H1 (cell line): ENCODE measurements around the gene IFI30. TPM values are rescaled to one million over a fixed set of nuclear protein-coding genes. Genes with fewer than 3 reads are reported as not detected.

Experiments used
- EP300 ChIP-seq, 2 experiments: IDR thresholded peaks; 1 replicate in 1 of 2; 2 replicates in 1 of 2; pipeline ENCODE4 v1.6.1; 2011 to 2012; ENCODE audit warnings: low read depth in 2 of 2, low read length in 2 of 2, mild to moderate bottlenecking in 2 of 2, borderline replicate concordance in 1 of 2, inconsistent platforms in 1 of 2, moderate library complexity in 1 of 2
- GTF2F1 ChIP-seq: IDR thresholded peaks from 2 replicates; pipeline ENCODE4 v1.6.1; 2012; ENCODE audit warnings: low read depth, low read length, improper control_type of control experiment, borderline replicate concordance
- TEAD4 ChIP-seq: IDR thresholded peaks from 2 replicates; pipeline ENCODE4 v1.6.1; 2012; ENCODE audit warnings: low read depth, low read length, inconsistent platforms, mixed read lengths
- polyA plus RNA-seq, 7 experiments: library from polyadenylated mRNA; depleted of rRNA in 3 of 7; stranded (reverse) in 5 of 7; unstranded in 2 of 7; fragments of >200 nt in 5 of 7; fragments of 200-250 nt in 2 of 7; gene quantifications; 1 replicate in 5 of 7; 2 replicates in 1 of 7; 4 replicates in 1 of 7; pipeline versions ENCODE4 v1.2.1 to v1.2.3, GENCODE V29; 2011 to 2013; ENCODE audit warnings: missing spikeins in 2 of 7, mixed read lengths in 2 of 7
- total RNA-seq: library from RNA; stranded (reverse); fragmentation: NEBNext Ultra II Directional; extraction: Animal tissue kit (Norgen Biotek cat#: 25700); gene quantifications from 2 replicates; pipeline ENCODE4 v1.2.1, GENCODE V29; 2021

IFI30 gene
- total and polyA plus RNA-seq, 2 of the 8 experiments (the other 6 are each of a cell fraction or from before 2014, with no cell fraction given): 28.9 to 62.4 TPM

DNA sequence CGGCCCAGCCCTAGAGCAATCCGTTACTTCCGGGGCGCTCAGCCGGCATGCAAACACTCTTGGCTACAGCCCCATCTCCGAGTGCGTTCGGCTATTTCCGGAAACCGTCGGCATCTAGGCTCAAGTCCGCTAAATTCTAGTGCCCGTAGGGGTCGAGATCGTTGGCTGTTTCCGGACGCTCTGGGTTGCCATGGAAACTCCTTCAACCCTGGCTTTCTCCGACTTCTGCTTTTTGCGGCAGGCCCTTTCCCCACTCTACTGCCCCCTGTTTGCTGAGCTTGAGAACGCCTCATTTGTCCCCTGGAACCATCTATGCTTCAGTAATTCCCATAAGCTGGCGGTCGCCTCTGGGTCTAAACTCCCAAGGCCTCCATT, 21.2 kb upstream of the IFI30 start (continued):
- TF ChIP-seq EP300 (IDR thresholded peaks at IDR 0.05; ENCODE audit: borderline replicate concordance in 1 of 2, low read depth in 2 of 2, low read length in 2 of 2): no peak
- TF ChIP-seq GTF2F1: no peak
- TF ChIP-seq TEAD4: 0 out of 2 replicates have a peak, but pooled peaks have one; percentile 2
